NCI-H526 treated with DMSO at 0.1 percent for 48 hours (cell line): ENCODE data around the gene CD300LD.
A peak's percentile ranks its signal among the peaks of the same experiment; 100 is the strongest.

ENCODE experiments used
- DNase-seq: peaks from one replicate; lab custom pipeline; 2025; lab: John Stamatoyannopoulos, UW

The CD300LD gene

DNA sequence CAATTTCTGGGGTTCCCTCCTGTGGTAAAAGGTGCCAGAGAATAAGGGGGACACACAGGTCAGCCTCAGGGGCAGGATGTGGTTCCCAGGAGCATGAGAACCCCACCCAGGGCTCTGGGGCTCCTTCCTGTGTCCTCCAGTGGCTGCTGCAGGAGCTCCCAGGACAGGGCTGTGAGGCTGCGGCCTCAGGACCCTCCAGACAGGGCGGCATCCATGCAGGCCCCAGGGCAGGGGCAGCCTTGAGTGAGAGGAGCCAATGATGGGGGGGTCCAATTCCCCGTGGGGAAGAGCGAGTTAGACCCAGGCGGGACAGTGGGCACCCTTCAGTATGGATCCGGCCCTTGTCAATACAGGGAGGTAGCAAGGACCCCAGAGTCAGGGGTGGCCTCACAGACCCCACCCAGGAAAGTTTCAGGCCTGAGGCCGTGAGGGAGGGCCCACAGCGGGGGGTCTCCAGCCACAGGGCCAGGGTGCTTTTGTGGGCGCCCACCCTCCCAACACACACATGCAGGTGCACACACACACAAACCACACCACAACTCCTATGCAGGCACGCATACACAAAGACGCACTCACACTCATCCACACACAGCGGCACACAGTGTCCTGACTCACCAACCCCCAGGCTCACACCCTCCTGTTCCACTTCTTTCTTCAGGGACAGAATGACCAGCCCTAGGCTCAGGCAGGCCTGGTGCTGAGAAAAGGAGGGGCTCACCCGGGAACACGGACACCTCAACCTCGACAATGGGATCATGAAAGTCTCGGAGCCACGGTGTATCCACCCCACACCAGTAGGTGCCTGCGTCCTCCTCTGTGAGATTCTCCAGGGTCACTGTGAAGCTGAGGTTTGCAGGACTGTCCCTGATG, 48.0 kb downstream of the CD300LD start:
- DNase-seq, result no peak

DNA sequence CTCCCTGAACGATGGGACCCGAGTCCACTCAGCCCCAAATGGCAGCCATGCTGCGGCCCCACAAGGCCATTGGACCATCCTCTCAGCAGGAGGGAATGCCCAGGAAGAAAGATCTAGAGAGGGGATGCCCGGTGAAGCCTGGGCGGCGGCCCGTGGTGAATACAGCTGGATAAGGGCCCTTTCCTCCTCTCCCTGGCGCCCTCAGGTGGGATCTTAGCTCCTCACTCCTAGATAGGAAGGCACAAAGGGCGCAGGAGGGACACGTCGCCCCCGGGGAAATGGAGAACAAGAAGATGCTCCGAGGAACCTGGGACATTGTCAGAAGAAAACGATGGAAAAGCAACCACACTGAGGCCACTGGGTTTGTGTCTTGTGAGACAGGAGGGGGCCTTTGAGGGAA, 48.7 kb downstream of the CD300LD start:
- DNase-seq, result no peak

DNA sequence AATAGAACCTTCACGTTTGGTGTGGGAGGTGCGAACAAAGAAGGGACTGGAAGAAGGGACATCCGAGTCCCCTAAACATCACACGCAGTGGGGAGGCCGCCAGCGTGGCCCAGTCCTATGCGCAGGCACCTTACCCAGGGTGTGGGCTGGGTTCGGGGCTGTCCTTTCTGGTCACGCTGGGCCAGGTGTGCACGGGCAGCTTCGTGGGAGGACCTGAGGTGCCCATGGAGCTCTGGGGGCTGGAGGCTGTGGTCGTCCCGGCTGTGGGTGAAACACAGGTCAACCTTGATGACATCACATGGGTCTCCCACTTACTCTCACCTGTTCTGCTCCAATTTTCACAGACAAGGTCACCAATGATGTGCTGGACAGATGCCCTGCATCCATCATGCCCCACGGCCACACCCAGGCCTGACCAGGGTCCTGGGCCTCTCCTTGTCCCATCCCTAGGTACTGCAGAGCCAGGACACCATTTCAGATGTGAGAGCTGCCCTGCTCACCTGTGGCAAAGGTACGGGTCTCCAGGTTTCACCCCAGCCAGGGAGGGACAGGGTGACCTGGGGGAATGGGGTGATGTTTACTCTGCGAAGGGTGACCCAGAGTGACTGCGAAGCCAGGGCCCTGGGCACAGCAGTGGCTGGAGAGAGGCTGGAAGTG, 49.2 kb downstream of the CD300LD start:
- no peak for DNase-seq

GRCh38 chr17:74542166-74542565, 49.9 kb downstream of the CD300LD start:
- DNase-seq, result no peak

- no peak for DNase-seq
These were observed 50.6 kb downstream of the CD300LD start for GRCh38 chr17:74541176-74542111.

- no peak for DNase-seq
These were observed 52.7 kb downstream of the CD300LD start for GRCh38 chr17:74539281-74539820.

DNA sequence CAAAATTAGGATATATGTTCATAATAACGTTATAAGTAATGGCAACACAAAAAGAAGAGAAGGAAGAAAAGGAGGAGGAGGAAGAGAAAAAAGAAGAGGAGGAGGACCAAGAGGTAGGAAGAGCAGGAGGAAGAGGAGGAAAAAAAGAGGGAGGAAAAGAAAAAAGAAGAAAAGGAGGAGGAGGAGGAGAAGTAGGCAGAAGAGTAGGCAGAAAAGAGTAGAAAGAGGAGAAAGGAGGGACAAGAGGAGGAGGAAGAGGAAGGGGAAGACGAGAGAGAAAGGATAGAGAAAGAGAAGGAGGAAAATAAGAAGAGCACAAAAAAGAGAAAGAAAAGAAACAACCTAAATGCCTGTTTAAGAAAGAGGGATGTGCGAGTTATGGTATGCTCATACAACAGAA, 55.2 kb downstream of the CD300LD start:
- DNase-seq, result no peak

- peak; percentile 31 for DNase-seq
These were observed 60.0 kb downstream of the CD300LD start for GRCh38 chr17:74532115-74532514.

GRCh38 chr17:74531231-74531761, 60.8 kb downstream of the CD300LD start, which contains the start of gene CD300LB:
Gene CD300LB, minus strand, starts transcription at chr17:74531475. Its CDS starts 125 bp downstream, at chr17:74531350.
- DNase-seq, result no peak

DNA sequence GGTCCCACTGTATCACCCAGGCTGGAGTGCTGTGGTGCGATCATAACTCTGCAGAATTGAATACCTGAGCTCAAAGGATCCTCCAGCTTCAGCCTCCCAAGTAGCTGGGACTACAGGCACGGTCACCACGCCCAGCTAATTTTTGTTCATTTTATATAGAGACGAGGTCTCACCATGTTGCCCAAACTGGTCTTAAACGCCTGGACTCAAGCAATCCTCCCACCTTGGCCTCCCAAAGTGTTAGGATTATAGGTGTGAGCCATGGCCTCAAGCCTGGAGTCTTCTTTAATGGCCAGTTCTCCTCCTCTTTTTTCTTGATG, 61.3 kb downstream of the CD300LD start:
- no peak for DNase-seq
